Neural progenitor cell (in vitro differentiated cells): Measurements from ENCODE around the gene FRMPD4. TPM values are rescaled to one million over a fixed set of nuclear protein-coding genes. Genes with fewer than 3 reads are reported as not detected.

Source experiments
- DNase-seq: peaks from one replicate; pipeline ENCODE4 v3.0.0-alpha.2; 2016; ENCODE audit warnings: low spot score
- H2AFZ ChIP-seq: fragments of 200-600 bp; sonication (generic); replicated peaks from 2 replicates; pipeline ENCODE4 v1.6.1; 2016; ENCODE audit warnings: antibody characterized with exemption
- H3F3A ChIP-seq: fragments of 200-600 bp; sonication (generic); 2 replicates; pipeline ENCODE4 v1.6.1; 2016; ENCODE audit warnings: antibody characterized with exemption, low read depth
- H3K27ac ChIP-seq: fragments of 200-600 bp; sonication (generic); 2 replicates; pipeline ENCODE4 v1.5.1; 2016; ENCODE audit warnings: mild to moderate bottlenecking
- H3K27me3 ChIP-seq: fragments of 200-600 bp; sonication (generic); 2 replicates; pipeline ENCODE4 v1.6.1; 2016; ENCODE audit warnings: mild to moderate bottlenecking, moderate library complexity
- H3K36me3 ChIP-seq: fragments of 200-600 bp; sonication (generic); 2 replicates; pipeline ENCODE4 v1.5.1; 2016
- H3K4me1 ChIP-seq: fragments of 200-600 bp; sonication (generic); 2 replicates; pipeline ENCODE4 v1.6.1; 2016; ENCODE audit warnings: mixed run types
- H3K4me2 ChIP-seq: fragments of 200-600 bp; sonication (generic); 2 replicates; pipeline ENCODE4 v1.6.1; 2016
- H3K4me3 ChIP-seq: fragments of 200-600 bp; sonication (generic); 2 replicates; pipeline ENCODE4 v1.5.1; 2016
- H3K79me2 ChIP-seq: fragments of 200-600 bp; sonication (generic); 2 replicates; pipeline ENCODE4 v1.6.1; 2016; ENCODE audit warnings: low read depth
- H3K9ac ChIP-seq: fragments of 200-600 bp; sonication (generic); 2 replicates; pipeline ENCODE4 v1.6.1; 2016
- H3K9me3 ChIP-seq: fragments of 200-600 bp; sonication (generic); 2 replicates; pipeline ENCODE4 v1.5.1; 2016; ENCODE audit warnings: low read depth
- H4K20me1 ChIP-seq: fragments of 200-600 bp; sonication (generic); 2 replicates; pipeline ENCODE4 v1.6.1; 2016; ENCODE audit warnings: low read depth
- H3K27ac Mint-ChIP-seq: 3 replicates; pipeline ENCODE4 v1.8.0; 2021; ENCODE audit warnings: mixed read lengths
- H3K27me3 Mint-ChIP-seq: 2 replicates; pipeline ENCODE4 v1.8.0; 2022; ENCODE audit warnings: low read depth, mild to moderate bottlenecking, inconsistent platforms, moderate library complexity, mixed read lengths; ENCODE audit not compliant: insufficient read depth
- H3K36me3 Mint-ChIP-seq: 3 replicates; pipeline ENCODE4 v1.8.0; 2021; ENCODE audit warnings: mixed read lengths
- H3K4me1 Mint-ChIP-seq: 3 replicates; pipeline ENCODE4 v1.8.0; 2021; ENCODE audit warnings: mixed read lengths
- H3K4me3 Mint-ChIP-seq: 3 replicates; pipeline ENCODE4 v1.8.0; 2021; ENCODE audit warnings: mild to moderate bottlenecking, moderate library complexity, mixed read lengths
- H3K9me3 Mint-ChIP-seq: 3 replicates; pipeline ENCODE4 v1.8.0; 2020; ENCODE audit warnings: mixed read lengths
- EZH2 ChIP-seq: fragments of 200-600 bp; sonication (generic); IDR thresholded peaks from 2 replicates; pipeline ENCODE4 v1.6.1; 2017; ENCODE audit warnings: antibody characterized with exemption, mild to moderate bottlenecking, moderate library complexity
- EZH2phosphoT487 ChIP-seq: fragments of 200-600 bp; sonication (generic); IDR thresholded peaks from 2 replicates; pipeline ENCODE4 v1.6.1; 2017; ENCODE audit warnings: antibody characterized with exemption
- total RNA-seq: library from RNA; depleted of rRNA; stranded (reverse); fragments of >200 nt; gene quantifications from 2 replicates; pipeline ENCODE4 v1.2.3, GENCODE V29; 2015; ENCODE audit warnings: low replicate concordance
- TF ChIP-seq, protein P1 (sequence below): fragments of 200-600 bp; sonication (generic); IDR thresholded peaks from 2 replicates; pipeline ENCODE4 v1.5.1; 2017; ENCODE audit warnings: antibody characterized with exemption, mild to moderate bottlenecking

Gene FRMPD4
- total RNA-seq, 1 donor from 2014 or later, result not detected

- Histone ChIP-seq H3K9ac (no peak overlapping the region), H3F3A (no peaks in the 10 kb centered on the region), H3K4me3 (no peak overlapping the region), H3K79me2 (no peaks in the 10 kb centered on the region), H3K9me3 (peaks cover 3% of the 10 kb centered on the region), H3K36me3 (no peaks in the 10 kb centered on the region), H3K27me3 (no peaks in the 10 kb centered on the region), H2AFZ (no peak overlapping the region), H4K20me1 (no peaks in the 10 kb centered on the region), H3K4me2 (no peak overlapping the region), H3K27ac (no peak overlapping the region), H3K4me1 (no peaks in the 10 kb centered on the region)
- Mint-ChIP-seq H3K4me3 (no peak overlapping the region), H3K36me3 (no peaks in the 10 kb centered on the region), H3K27me3 (no peaks in the 10 kb centered on the region), H3K27ac (no peak overlapping the region), H3K4me1 (no peaks in the 10 kb centered on the region), H3K9me3 (peaks cover 3% of the 10 kb centered on the region)
- TF ChIP-seq, protein P1, sequence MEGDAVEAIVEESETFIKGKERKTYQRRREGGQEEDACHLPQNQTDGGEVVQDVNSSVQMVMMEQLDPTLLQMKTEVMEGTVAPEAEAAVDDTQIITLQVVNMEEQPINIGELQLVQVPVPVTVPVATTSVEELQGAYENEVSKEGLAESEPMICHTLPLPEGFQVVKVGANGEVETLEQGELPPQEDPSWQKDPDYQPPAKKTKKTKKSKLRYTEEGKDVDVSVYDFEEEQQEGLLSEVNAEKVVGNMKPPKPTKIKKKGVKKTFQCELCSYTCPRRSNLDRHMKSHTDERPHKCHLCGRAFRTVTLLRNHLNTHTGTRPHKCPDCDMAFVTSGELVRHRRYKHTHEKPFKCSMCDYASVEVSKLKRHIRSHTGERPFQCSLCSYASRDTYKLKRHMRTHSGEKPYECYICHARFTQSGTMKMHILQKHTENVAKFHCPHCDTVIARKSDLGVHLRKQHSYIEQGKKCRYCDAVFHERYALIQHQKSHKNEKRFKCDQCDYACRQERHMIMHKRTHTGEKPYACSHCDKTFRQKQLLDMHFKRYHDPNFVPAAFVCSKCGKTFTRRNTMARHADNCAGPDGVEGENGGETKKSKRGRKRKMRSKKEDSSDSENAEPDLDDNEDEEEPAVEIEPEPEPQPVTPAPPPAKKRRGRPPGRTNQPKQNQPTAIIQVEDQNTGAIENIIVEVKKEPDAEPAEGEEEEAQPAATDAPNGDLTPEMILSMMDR, result no peak
- TF ChIP-seq EZH2 (no peak), EZH2phosphoT487 (no peak)
- DNase-seq, result no peak
Observed at GRCh38 chrX:12580548-12580947, 442.3 kb downstream of the FRMPD4 start.

GRCh38 chrX:12581546-12581945 lies 443.3 kb downstream of the FRMPD4 start:
- Histone ChIP-seq H3K4me2 (no peak overlapping the region), H3K9me3 (peaks cover 3% of the 10 kb centered on the region), H3K27ac (no peak overlapping the region), H2AFZ (no peak overlapping the region), H3K4me1 (no peaks in the 10 kb centered on the region), H3K79me2 (no peaks in the 10 kb centered on the region), H4K20me1 (no peaks in the 10 kb centered on the region), H3K27me3 (no peaks in the 10 kb centered on the region), H3K4me3 (no peak overlapping the region), H3K36me3 (no peaks in the 10 kb centered on the region), H3F3A (no peaks in the 10 kb centered on the region), H3K9ac (no peak overlapping the region)
- no peak for DNase-seq
- Mint-ChIP-seq H3K27me3 (no peaks in the 10 kb centered on the region), H3K4me1 (no peaks in the 10 kb centered on the region), H3K4me3 (no peak overlapping the region), H3K36me3 (no peaks in the 10 kb centered on the region), H3K27ac (no peak overlapping the region), H3K9me3 (peaks cover 3% of the 10 kb centered on the region)
- no peak for TF ChIP-seq EZH2
- TF ChIP-seq, protein P1, result no peak
- TF ChIP-seq EZH2phosphoT487, result no peak

DNA sequence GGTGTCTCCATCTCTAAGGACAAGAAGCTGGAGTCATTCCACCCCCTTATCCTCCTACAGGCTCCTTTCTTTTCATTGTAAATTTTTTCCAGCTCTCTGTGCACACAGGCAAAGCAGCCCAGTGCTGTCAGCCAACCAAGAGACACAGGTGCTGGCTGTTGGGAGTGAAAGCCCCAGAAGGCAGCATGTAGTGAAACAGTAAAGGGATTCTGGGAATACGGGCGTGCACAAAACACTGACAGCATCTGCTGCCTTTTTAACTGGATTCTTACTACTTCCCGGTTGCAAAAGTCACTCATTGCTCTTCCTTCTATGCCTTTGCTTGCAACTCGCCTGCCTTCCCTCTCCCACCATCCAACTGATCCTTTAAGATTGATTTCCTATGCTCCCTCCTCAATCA lies 444.4 kb downstream of the FRMPD4 start:
- no peaks in the 10 kb centered on the region for H3K36me3 Mint-ChIP-seq
- Histone ChIP-seq H3K27me3 (no peaks in the 10 kb centered on the region), H3K4me1 (no peaks in the 10 kb centered on the region), H3K4me2 (no peak overlapping the region), H3K9ac (no peak overlapping the region), H3K4me3 (no peak overlapping the region), H3K9me3 (peaks cover 3% of the 10 kb centered on the region), H3K27ac (no peak overlapping the region), H3K36me3 (no peaks in the 10 kb centered on the region), H3K79me2 (no peaks in the 10 kb centered on the region), H3F3A (no peaks in the 10 kb centered on the region), H4K20me1 (no peaks in the 10 kb centered on the region), H2AFZ (no peak overlapping the region)
- H3K27ac Mint-ChIP-seq, result no peak overlapping the region
- no peak for TF ChIP-seq EZH2phosphoT487
- TF ChIP-seq, protein P1, result no peak
- TF ChIP-seq EZH2, result no peak
- no peaks in the 10 kb centered on the region for H3K4me1 Mint-ChIP-seq
- peaks cover 5% of the 10 kb centered on the region for H3K9me3 Mint-ChIP-seq
- DNase-seq, result no peak
- no peak overlapping the region for H3K4me3 Mint-ChIP-seq
- no peaks in the 10 kb centered on the region for H3K27me3 Mint-ChIP-seq
